Ovary (tissue), 3 donors: ENCODE measurements around the gene RACK1.

Experiments used
- EP300 ChIP-seq: sonication (generic); formaldehyde crosslinking; IDR thresholded peaks from one replicate; pipeline ENCODE4 v1.6.1; 2017; ENCODE audit warnings: antibody characterized with exemption
- POLR2A ChIP-seq: fragments of 450-650 bp; IDR thresholded peaks from one replicate; pipeline ENCODE4 v1.6.1; 2017; ENCODE audit warnings: antibody characterized with exemption, mild to moderate bottlenecking, moderate library complexity
- TF ChIP-seq, protein P1 (sequence below), 3 donors: fragments of 450-650 bp in 2 of 3; fragments of 200-600 bp in 1 of 3; IDR thresholded peaks; one replicate each; pipeline versions ENCODE4 v1.5.1 to v1.8.0; 2016 to 2022; ENCODE audit warnings: antibody characterized with exemption in 3 of 3, mild to moderate bottlenecking in 1 of 3
- donor health status: DM: no; HTN: no; CAD: no.

DNA sequence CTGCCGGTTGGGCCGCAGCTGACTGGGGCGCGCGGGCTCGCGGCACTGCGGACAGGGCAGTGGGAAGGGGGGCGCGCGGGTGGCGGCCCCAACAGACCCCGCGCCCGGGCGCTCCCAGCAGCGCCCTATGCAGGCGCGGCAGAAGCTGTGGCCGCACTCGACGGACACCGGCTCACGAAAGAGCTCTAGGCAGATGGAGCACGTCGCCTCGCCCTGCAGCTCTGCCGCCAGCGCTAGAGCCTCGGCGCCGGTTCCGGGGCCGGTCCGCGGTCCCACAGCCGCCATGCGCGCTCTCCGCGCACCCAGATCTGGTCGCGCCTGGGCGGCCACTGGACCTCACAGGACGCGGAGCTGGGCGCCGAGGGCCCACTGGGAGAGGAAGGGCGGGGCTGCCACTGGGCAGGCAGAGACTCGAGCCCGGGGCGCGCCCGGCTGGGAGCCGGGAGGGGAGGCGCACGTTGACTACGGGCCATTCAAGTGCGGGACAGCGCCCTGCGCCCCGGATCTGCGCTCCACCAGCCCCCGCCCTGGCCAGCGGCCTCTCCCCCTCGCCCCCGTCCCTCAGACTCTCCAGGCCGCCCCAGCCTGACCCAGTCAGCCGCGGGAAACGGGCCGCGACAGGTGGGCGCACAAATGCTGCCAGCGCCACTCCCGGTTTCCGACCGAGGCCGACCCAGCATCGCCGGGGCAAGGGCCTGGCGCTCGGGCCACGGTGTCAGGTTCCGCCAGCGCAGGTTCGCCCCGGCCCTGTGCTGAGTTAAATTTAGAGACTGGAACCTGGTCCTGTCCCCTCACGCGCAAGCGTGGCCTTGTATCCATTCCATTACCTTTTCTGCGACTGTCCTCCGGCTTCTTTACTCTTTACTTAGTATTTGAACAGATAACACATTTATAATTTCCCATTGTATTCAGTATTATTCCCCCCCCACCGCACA lies 38.6 kb downstream of the RACK1 start, which contains the start of gene TRIM7:
- TF ChIP-seq, protein P1, sequence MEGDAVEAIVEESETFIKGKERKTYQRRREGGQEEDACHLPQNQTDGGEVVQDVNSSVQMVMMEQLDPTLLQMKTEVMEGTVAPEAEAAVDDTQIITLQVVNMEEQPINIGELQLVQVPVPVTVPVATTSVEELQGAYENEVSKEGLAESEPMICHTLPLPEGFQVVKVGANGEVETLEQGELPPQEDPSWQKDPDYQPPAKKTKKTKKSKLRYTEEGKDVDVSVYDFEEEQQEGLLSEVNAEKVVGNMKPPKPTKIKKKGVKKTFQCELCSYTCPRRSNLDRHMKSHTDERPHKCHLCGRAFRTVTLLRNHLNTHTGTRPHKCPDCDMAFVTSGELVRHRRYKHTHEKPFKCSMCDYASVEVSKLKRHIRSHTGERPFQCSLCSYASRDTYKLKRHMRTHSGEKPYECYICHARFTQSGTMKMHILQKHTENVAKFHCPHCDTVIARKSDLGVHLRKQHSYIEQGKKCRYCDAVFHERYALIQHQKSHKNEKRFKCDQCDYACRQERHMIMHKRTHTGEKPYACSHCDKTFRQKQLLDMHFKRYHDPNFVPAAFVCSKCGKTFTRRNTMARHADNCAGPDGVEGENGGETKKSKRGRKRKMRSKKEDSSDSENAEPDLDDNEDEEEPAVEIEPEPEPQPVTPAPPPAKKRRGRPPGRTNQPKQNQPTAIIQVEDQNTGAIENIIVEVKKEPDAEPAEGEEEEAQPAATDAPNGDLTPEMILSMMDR (IDR thresholded peaks at IDR 0.05): no peak
- TF ChIP-seq POLR2A: no peak
- TF ChIP-seq EP300: no peak
